Measurements from ENCODE around the gene C1orf52.

- TF ChIP-seq CTCF (IDR thresholded peaks at IDR 0.05) (no peak), POLR2A (IDR thresholded peaks at IDR 0.05) (no peak)
These were observed 13.9 kb upstream of the C1orf52 start for GRCh38 chr1:85273397-85273796.
